ENCODE results near the gene GALK2. TPM values are rescaled to one million over a fixed set of nuclear protein-coding genes. Genes with fewer than 3 reads are reported as not detected.

The GALK2 gene
- total RNA-seq, 1 donor: 44.2 TPM

GRCh38 chr15:49239105-49239504 lies 69.1 kb downstream of the GALK2 start:
- DNase-seq (ENCODE audit: insufficient read length, low spot score, missing footprints): no peak
- Histone ChIP-seq H3K9me3 (ENCODE audit: low read depth, low read length) (no peaks in the 10 kb centered on the region), H3K4me1 (ENCODE audit: insufficient read depth, low read length) (peaks cover 44% of the 10 kb centered on the region), H4K20me1 (ENCODE audit: insufficient read depth, low read length) (no peaks in the 10 kb centered on the region), H3K27ac (ENCODE audit: low read depth, low read length) (peak overlapping the region; percentile 49), H3K4me3 (ENCODE audit: insufficient read depth, low read length) (no peak overlapping the region), H3K79me2 (ENCODE audit: insufficient read depth, low read length) (peaks cover 2% of the 10 kb centered on the region), H2AFZ (ENCODE audit: low read length) (no peak overlapping the region), H3K36me3 (ENCODE audit: insufficient read depth, low read length) (peaks cover 10% of the 10 kb centered on the region), H3K4me2 (ENCODE audit: insufficient read depth, low read length) (no peak overlapping the region), H3K27me3 (ENCODE audit: insufficient read depth, low read length) (no peaks in the 10 kb centered on the region)
- TF ChIP-seq, protein P1, sequence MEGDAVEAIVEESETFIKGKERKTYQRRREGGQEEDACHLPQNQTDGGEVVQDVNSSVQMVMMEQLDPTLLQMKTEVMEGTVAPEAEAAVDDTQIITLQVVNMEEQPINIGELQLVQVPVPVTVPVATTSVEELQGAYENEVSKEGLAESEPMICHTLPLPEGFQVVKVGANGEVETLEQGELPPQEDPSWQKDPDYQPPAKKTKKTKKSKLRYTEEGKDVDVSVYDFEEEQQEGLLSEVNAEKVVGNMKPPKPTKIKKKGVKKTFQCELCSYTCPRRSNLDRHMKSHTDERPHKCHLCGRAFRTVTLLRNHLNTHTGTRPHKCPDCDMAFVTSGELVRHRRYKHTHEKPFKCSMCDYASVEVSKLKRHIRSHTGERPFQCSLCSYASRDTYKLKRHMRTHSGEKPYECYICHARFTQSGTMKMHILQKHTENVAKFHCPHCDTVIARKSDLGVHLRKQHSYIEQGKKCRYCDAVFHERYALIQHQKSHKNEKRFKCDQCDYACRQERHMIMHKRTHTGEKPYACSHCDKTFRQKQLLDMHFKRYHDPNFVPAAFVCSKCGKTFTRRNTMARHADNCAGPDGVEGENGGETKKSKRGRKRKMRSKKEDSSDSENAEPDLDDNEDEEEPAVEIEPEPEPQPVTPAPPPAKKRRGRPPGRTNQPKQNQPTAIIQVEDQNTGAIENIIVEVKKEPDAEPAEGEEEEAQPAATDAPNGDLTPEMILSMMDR (IDR thresholded peaks at IDR 0.05; ENCODE audit: extremely low read depth, low read depth, low read length): no peak

DNA sequence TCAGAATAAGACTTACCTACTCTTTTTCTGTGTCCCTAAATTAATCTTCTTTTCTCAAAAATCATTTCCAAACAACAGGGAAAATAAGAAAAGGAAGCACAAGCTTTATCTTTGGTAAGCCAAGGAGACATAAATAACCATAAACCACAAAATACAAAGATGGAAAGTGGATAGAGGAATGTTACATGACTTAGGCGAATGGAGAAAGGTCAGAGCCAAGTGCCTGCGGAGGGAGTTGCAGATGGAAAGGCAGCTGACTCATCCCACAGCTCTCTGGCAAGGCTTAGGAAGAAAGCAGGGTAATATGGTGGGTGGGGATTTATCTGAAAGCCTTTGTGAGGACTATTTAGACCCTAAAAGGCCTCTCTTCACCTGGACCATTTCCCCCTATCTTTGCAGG lies 72.8 kb downstream of the GALK2 start:
- peaks cover 14% of the 10 kb centered on the region for H3K36me3 ChIP-seq (ENCODE audit: insufficient read depth, low read length)
- H3K9me3 ChIP-seq (ENCODE audit: low read depth, low read length): no peaks in the 10 kb centered on the region
- H2AFZ ChIP-seq (ENCODE audit: low read length): peak overlapping the region; percentile 12
- H4K20me1 ChIP-seq (ENCODE audit: insufficient read depth, low read length): no peaks in the 10 kb centered on the region
- H3K27ac ChIP-seq (ENCODE audit: low read depth, low read length): peak overlapping the region; percentile 50
- H3K27me3 ChIP-seq (ENCODE audit: insufficient read depth, low read length): no peaks in the 10 kb centered on the region
- peaks cover 45% of the 10 kb centered on the region for H3K4me1 ChIP-seq (ENCODE audit: insufficient read depth, low read length)
- peak; percentile 83 for DNase-seq (ENCODE audit: insufficient read length, low spot score, missing footprints)
- TF ChIP-seq, protein P1 (IDR thresholded peaks at IDR 0.05; ENCODE audit: extremely low read depth, low read depth, low read length): no peak
- peaks cover 2% of the 10 kb centered on the region for H3K79me2 ChIP-seq (ENCODE audit: insufficient read depth, low read length)
- no peak overlapping the region for H3K4me3 ChIP-seq (ENCODE audit: insufficient read depth, low read length)
- H3K4me2 ChIP-seq (ENCODE audit: insufficient read depth, low read length): peak overlapping the region; percentile 19

GRCh38 chr15:49247556-49248110 lies 77.6 kb downstream of the GALK2 start:
- Histone ChIP-seq H3K27me3 (ENCODE audit: insufficient read depth, low read length) (no peaks in the 10 kb centered on the region), H3K79me2 (ENCODE audit: insufficient read depth, low read length) (no peaks in the 10 kb centered on the region), H3K36me3 (ENCODE audit: insufficient read depth, low read length) (peaks cover 4% of the 10 kb centered on the region), H3K27ac (ENCODE audit: low read depth, low read length) (peak overlapping the region; percentile 40), H4K20me1 (ENCODE audit: insufficient read depth, low read length) (no peaks in the 10 kb centered on the region), H3K4me2 (ENCODE audit: insufficient read depth, low read length) (no peak overlapping the region), H3K4me3 (ENCODE audit: insufficient read depth, low read length) (no peak overlapping the region), H2AFZ (ENCODE audit: low read length) (no peak overlapping the region), H3K9me3 (ENCODE audit: low read depth, low read length) (no peaks in the 10 kb centered on the region), H3K4me1 (ENCODE audit: insufficient read depth, low read length) (peaks cover 25% of the 10 kb centered on the region)
- TF ChIP-seq, protein P1 (IDR thresholded peaks at IDR 0.05; ENCODE audit: extremely low read depth, low read depth, low read length): no peak
- DNase-seq (ENCODE audit: insufficient read length, low spot score, missing footprints): no peak

- TF ChIP-seq, protein P1 (IDR thresholded peaks at IDR 0.05; ENCODE audit: extremely low read depth, low read depth, low read length): no peak
- Histone ChIP-seq H3K27me3 (ENCODE audit: insufficient read depth, low read length) (no peaks in the 10 kb centered on the region), H3K4me3 (ENCODE audit: insufficient read depth, low read length) (no peak overlapping the region), H2AFZ (ENCODE audit: low read length) (no peak overlapping the region), H3K36me3 (ENCODE audit: insufficient read depth, low read length) (peaks cover 4% of the 10 kb centered on the region), H3K27ac (ENCODE audit: low read depth, low read length) (peak overlapping the region; percentile 40), H3K4me2 (ENCODE audit: insufficient read depth, low read length) (no peak overlapping the region), H4K20me1 (ENCODE audit: insufficient read depth, low read length) (no peaks in the 10 kb centered on the region), H3K79me2 (ENCODE audit: insufficient read depth, low read length) (no peaks in the 10 kb centered on the region), H3K4me1 (ENCODE audit: insufficient read depth, low read length) (peaks cover 19% of the 10 kb centered on the region), H3K9me3 (ENCODE audit: low read depth, low read length) (no peaks in the 10 kb centered on the region)
- no peak for DNase-seq (ENCODE audit: insufficient read length, low spot score, missing footprints)
Observed at GRCh38 chr15:49248291-49248690, 78.2 kb downstream of the GALK2 start.
